ENCODE measurements around the gene DTYMK. TPM values are rescaled to one million over a fixed set of nuclear protein-coding genes. Genes with fewer than 3 reads are reported as not detected.

The DTYMK gene
- total RNA-seq, result 20.7 and 26.3 TPM in 2 replicates
- 12.5 TPM for total RNA-seq (2013)
- 16.3 and 19.5 TPM in 2 replicates for polyA plus RNA-seq
- 7.5 and 7.7 TPM in 2 replicates for polyA minus RNA-seq

- Histone ChIP-seq H3K4me3 (ENCODE audit: control extremely low read depth in 1 of 5, extremely low read depth in 1 of 5, insufficient read depth in 1 of 5, low read depth in 2 of 5, low read length in 4 of 5) (peak within 1 kb of the TSS; percentile 71 to 91 (median 82)), H3K27me3 (replicated peaks in 1 of 4; ENCODE audit: control extremely low read depth in 1 of 4, control insufficient read depth in 3 of 4, insufficient read depth in 4 of 4, low read length in 3 of 4) (no peaks in the 10 kb centered on the region), H3K36me3 (replicated peaks in 1 of 2; ENCODE audit: control extremely low read depth in 1 of 2, control insufficient read depth in 1 of 2, extremely low read depth in 1 of 2, insufficient read depth in 2 of 2, low read length in 1 of 2) (peaks cover 6 to 24% of the 10 kb centered on the region in 2 experiments), H3K27ac (ENCODE audit: low read length in 2 of 2) (peak within 1 kb of the TSS; percentile 61 to 91), H4K20me1 (ENCODE audit: control insufficient read depth, insufficient read depth, low read length, poor library complexity, severe bottlenecking) (peaks cover under 1% of the 10 kb centered on the region), H2AFZ (ENCODE audit: insufficient read depth, low read depth, low read length, poor library complexity, severe bottlenecking) (peak within 1 kb of the TSS; percentile 88), H3K4me1 (ENCODE audit: control insufficient read depth in 2 of 2, insufficient read depth in 2 of 2, low read length in 2 of 2) (peaks cover 8 to 19% of the 10 kb centered on the region in 2 donors), H3K79me2 (ENCODE audit: control insufficient read depth, insufficient read depth, low read length) (peaks cover 40% of the 10 kb centered on the region), H3K9me3 (ENCODE audit: control extremely low read depth in 1 of 3, control insufficient read depth in 2 of 3, insufficient read depth in 1 of 3, low read length in 2 of 3) (no peaks in the 10 kb centered on the region), H3K4me2 (replicated peaks; ENCODE audit: low read depth, low read length, poor library complexity, severe bottlenecking) (peak within 1 kb of the TSS; percentile 87), H3K9ac (ENCODE audit: low read length) (peak within 1 kb of the TSS; percentile 83)
- under 1% methylated on average over 102 of the region's 102 CpGs for WGBS (ENCODE audit: insufficient coverage)
- TF ChIP-seq EZH2 (IDR thresholded peaks at IDR 0.05; ENCODE audit: borderline replicate concordance, insufficient read depth, low read depth, low read length, poor library complexity, severe bottlenecking) (no peak), CTCF (IDR thresholded peaks at IDR 0.05) (no peak)
- Mint-ChIP-seq H3K27ac (peak within 1 kb of the TSS; percentile 68), H3K9me3 (ENCODE audit: insufficient read depth) (no peaks in the 10 kb centered on the region), H3K4me1 (peaks cover 26% of the 10 kb centered on the region), H3K4me3 (peak within 1 kb of the TSS; percentile 84), H3K27me3 (no peaks in the 10 kb centered on the region)
- POLR2A ChIA-PET, result interaction anchor here (0.8 to 2.0 kb wide), 3 partner anchors 15 to 49 kb away, joined by 4 to 21 read pairs (median 6); partner anchors contain the start of genes ATG4B, D2HGDH, ING5 and THAP4
- CTCF ChIA-PET, result interaction anchor here (0.6 to 2.6 kb wide), 5 partner anchors 12 to 192 kb away, joined by 3 to 19 read pairs (median 6); partner anchors contain the start of gene ING5
- intact Hi-C loops (cut with micrococcal nuclease), result loop anchor here (1.0 to 5.0 kb wide), 6 partner anchors 14 to 372 kb away; partner anchors contain the start of genes ATG4B, D2HGDH, FARP2 and HDLBP
- DNase-seq (peak; percentile 97), ATAC-seq (ENCODE audit: low read depth) (peak; percentile 95)
These were observed at the start of gene DTYMK for GRCh38 chr2:241686650-241687425. DTYMK (minus strand) TSS chr2:241686815; CDS start chr2:241686783, 32 bp downstream.

GRCh38 chr2:241736111-241736510, 49.5 kb upstream of the DTYMK start:
- ChIA-PET CTCF (interaction anchor here (0.6 kb wide), 1 partner anchor 43 kb away, joined by 4 read pairs; no protein-coding TSS in a partner anchor), POLR2A (no interaction called here)
- no peak overlapping the region for H3K27ac Mint-ChIP-seq
- H3K79me2 ChIP-seq (ENCODE audit: control insufficient read depth, insufficient read depth, low read length), result peaks cover 12% of the 10 kb centered on the region
- 100% methylated on average over 1 of the region's 3 CpGs for WGBS (ENCODE audit: insufficient coverage)
- H3K4me2 ChIP-seq (replicated peaks; ENCODE audit: low read depth, low read length, poor library complexity, severe bottlenecking), result no peak overlapping the region
- H3K9me3 Mint-ChIP-seq (ENCODE audit: insufficient read depth), result no peaks in the 10 kb centered on the region
- no peaks in the 10 kb centered on the region for H3K27me3 Mint-ChIP-seq
- peak overlapping the region; percentile 92 for H3K4me3 Mint-ChIP-seq
- intact Hi-C loops (cut with micrococcal nuclease), result no loop called here
- no peak overlapping the region for H3K27ac ChIP-seq (ENCODE audit: low read length in 2 of 2)
- H3K36me3 ChIP-seq (replicated peaks in 1 of 2; ENCODE audit: control extremely low read depth in 1 of 2, control insufficient read depth in 1 of 2, extremely low read depth in 1 of 2, insufficient read depth in 2 of 2, low read length in 1 of 2), result no peaks in the 10 kb centered on the region
- DNase-seq, result no peak
- peaks cover 31% of the 10 kb centered on the region for H3K4me1 Mint-ChIP-seq
- ATAC-seq (ENCODE audit: low read depth), result no peak
- peaks cover 0 to 5% (median 0%) of the 10 kb centered on the region in 3 donors for H3K9me3 ChIP-seq (ENCODE audit: control extremely low read depth in 1 of 3, control insufficient read depth in 2 of 3, insufficient read depth in 1 of 3, low read length in 2 of 3)
- no peak overlapping the region for H3K4me3 ChIP-seq (ENCODE audit: control extremely low read depth in 1 of 5, extremely low read depth in 1 of 5, insufficient read depth in 1 of 5, low read depth in 2 of 5, low read length in 4 of 5)
- no peak overlapping the region for H3K9ac ChIP-seq (ENCODE audit: low read length)
- no peaks in the 10 kb centered on the region for H4K20me1 ChIP-seq (ENCODE audit: control insufficient read depth, insufficient read depth, low read length, poor library complexity, severe bottlenecking)
- peaks cover 4 to 30% of the 10 kb centered on the region in 2 donors for H3K4me1 ChIP-seq (ENCODE audit: control insufficient read depth in 2 of 2, insufficient read depth in 2 of 2, low read length in 2 of 2)
- no peaks in the 10 kb centered on the region for H3K27me3 ChIP-seq (replicated peaks in 1 of 4; ENCODE audit: control extremely low read depth in 1 of 4, control insufficient read depth in 3 of 4, insufficient read depth in 4 of 4, low read length in 3 of 4)
- no peak overlapping the region for H2AFZ ChIP-seq (ENCODE audit: insufficient read depth, low read depth, low read length, poor library complexity, severe bottlenecking)
- TF ChIP-seq EZH2 (IDR thresholded peaks at IDR 0.05; ENCODE audit: borderline replicate concordance, insufficient read depth, low read depth, low read length, poor library complexity, severe bottlenecking), result no peak
- TF ChIP-seq CTCF (IDR thresholded peaks at IDR 0.05), result no peak
